Bronchial epithelial cell (primary cell): ENCODE results near the gene ALKBH3. TPM values are rescaled to one million over a fixed set of nuclear protein-coding genes. Genes with fewer than 3 reads are reported as not detected.

Experiments
- DNase-seq: peaks from one replicate; pipeline ENCODE4 v3.0.0-alpha.2; 2010; ENCODE audit warnings: low read depth
- FAIRE-seq: peaks from 2 replicates; lab custom pipeline; 2011; peaks lifted over from hg19 to GRCh38; lab: Jason Lieb, UNC
- H3K27me3 ChIP-seq: 2 replicates; pipeline ENCODE4 v1.5.1; 2011; ENCODE audit warnings: low read length; ENCODE audit not compliant: control insufficient read depth, insufficient read depth
- H3K36me3 ChIP-seq: 2 replicates; pipeline ENCODE4 v1.5.1; 2011; ENCODE audit warnings: low read length; ENCODE audit not compliant: control insufficient read depth, insufficient read depth
- H3K4me3 ChIP-seq: 2 replicates; pipeline ENCODE4 v1.5.1; 2011; ENCODE audit warnings: mild to moderate bottlenecking, low read depth, low read length, control low read depth
- total RNA-seq: library from RNA; depleted of rRNA; stranded (reverse); fragments of >200 nt; gene quantifications from 2 replicates; pipeline ENCODE4 v1.2.1, GENCODE V29; 2014
- TF ChIP-seq, protein P1 (sequence below): IDR thresholded peaks from 2 replicates; pipeline ENCODE4 v1.5.1; 2011; ENCODE audit warnings: mild to moderate bottlenecking, moderate library complexity, low read length, control low read depth, inconsistent platforms; ENCODE audit not compliant: insufficient read depth, severe bottlenecking

Gene ALKBH3
- total RNA-seq, 1 donor from 2014 or later: 67.7 TPM

DNA sequence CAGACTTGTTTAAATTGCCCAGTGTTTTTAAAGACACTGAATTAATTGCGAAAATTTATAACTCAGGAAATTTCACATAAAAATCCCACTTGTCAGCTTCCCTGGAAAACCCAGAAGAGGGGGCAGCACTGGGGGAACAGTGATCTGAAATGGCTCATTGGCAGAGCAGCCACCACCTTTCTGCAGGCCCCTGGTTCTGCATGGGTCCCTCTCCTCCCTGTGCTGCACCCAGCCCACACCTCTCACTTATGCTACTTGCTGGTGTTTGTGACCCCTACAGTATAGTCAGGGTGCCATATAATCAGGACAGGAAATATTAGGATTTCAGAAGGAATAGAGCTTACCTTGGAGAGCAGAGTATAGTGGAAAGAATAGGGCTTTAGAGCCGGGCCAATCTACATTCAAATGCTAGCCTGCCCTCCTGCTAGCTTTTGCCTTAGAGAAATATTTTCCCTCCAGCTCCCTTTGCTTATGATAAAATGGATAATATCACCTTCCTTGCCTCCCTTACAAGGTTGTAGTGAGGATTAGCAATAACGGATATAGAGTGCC is 33.3 kb downstream of the ALKBH3 start:
- H3K36me3 ChIP-seq: peaks cover 9% of the 10 kb centered on the region
- TF ChIP-seq, protein P1, sequence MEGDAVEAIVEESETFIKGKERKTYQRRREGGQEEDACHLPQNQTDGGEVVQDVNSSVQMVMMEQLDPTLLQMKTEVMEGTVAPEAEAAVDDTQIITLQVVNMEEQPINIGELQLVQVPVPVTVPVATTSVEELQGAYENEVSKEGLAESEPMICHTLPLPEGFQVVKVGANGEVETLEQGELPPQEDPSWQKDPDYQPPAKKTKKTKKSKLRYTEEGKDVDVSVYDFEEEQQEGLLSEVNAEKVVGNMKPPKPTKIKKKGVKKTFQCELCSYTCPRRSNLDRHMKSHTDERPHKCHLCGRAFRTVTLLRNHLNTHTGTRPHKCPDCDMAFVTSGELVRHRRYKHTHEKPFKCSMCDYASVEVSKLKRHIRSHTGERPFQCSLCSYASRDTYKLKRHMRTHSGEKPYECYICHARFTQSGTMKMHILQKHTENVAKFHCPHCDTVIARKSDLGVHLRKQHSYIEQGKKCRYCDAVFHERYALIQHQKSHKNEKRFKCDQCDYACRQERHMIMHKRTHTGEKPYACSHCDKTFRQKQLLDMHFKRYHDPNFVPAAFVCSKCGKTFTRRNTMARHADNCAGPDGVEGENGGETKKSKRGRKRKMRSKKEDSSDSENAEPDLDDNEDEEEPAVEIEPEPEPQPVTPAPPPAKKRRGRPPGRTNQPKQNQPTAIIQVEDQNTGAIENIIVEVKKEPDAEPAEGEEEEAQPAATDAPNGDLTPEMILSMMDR: no peak
- no peak for FAIRE-seq
- no peak for DNase-seq
- no peak overlapping the region for H3K4me3 ChIP-seq
- H3K27me3 ChIP-seq: no peaks in the 10 kb centered on the region

- no peak for DNase-seq
- TF ChIP-seq, protein P1: no peak
- Histone ChIP-seq H3K27me3 (no peaks in the 10 kb centered on the region), H3K36me3 (peaks cover 9% of the 10 kb centered on the region), H3K4me3 (no peak overlapping the region)
- no peak for FAIRE-seq
Measured at GRCh38 chr11:43914466-43914865, 33.8 kb downstream of the ALKBH3 start.

- Histone ChIP-seq H3K4me3 (no peak overlapping the region), H3K27me3 (no peaks in the 10 kb centered on the region), H3K36me3 (peaks cover 3% of the 10 kb centered on the region)
- TF ChIP-seq, protein P1: no peak
- no peak for FAIRE-seq
- DNase-seq: no peak
Measured at GRCh38 chr11:43916621-43917020, 36.0 kb downstream of the ALKBH3 start.

DNA sequence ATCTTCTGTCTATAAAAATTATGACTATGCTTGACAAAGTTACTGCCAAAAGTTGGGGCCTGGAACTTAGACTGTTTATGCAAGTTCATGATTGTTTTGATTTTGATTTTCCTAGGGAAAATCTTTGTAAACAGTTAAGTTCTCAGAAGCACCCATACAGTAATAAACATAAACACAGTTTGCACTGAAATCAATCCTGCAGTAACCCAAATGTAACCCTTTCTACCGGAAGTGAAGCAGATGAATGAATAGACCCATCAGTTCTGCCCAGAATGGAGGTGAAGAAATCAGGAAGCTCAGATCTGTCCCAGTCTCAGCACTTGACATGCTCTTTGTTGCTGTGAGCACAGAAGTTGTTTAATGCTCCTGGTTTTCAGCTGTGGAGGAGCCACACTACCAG is 37.2 kb downstream of the ALKBH3 start:
- no peaks in the 10 kb centered on the region for H3K27me3 ChIP-seq
- TF ChIP-seq, protein P1: no peak
- DNase-seq: no peak
- FAIRE-seq: no peak
- H3K36me3 ChIP-seq: peaks cover 3% of the 10 kb centered on the region
- H3K4me3 ChIP-seq: no peak overlapping the region

DNA sequence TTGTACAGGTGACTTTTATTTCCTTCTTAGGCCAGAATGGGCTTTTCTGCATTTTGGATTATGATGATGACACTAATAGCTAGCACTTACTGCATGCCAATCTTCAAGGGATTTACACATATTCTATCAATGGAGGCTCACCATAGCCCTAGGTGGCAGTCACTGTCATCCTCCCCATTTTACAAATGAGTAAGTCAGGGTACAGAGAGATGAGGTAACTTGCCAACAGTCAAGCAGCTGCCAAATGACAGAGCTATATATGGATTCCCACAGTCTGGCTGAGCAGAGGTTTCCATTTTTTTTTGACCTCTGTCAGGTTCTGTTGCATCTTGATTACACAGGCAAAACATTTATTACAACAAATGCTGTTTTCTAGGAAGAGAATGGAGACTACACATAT is 38.0 kb downstream of the ALKBH3 start:
- FAIRE-seq (no peak), DNase-seq (no peak)
- H3K27me3 ChIP-seq: no peaks in the 10 kb centered on the region
- no peak overlapping the region for H3K4me3 ChIP-seq
- peaks cover under 1% of the 10 kb centered on the region for H3K36me3 ChIP-seq
- TF ChIP-seq, protein P1: no peak
